ENCODE results near the gene AOPEP.

- no peak for TF ChIP-seq CTCF (IDR thresholded peaks at IDR 0.05)
- TF ChIP-seq POLR2A (IDR thresholded peaks at IDR 0.05) = no peak
- no peak for TF ChIP-seq EP300 (IDR thresholded peaks at IDR 0.05)
- TF ChIP-seq POLR2AphosphoS5 (IDR thresholded peaks at IDR 0.05) = no peak
Observed at GRCh38 chr9:95017661-95018060, 291.2 kb downstream of the AOPEP start.

Measured in gastroesophageal sphincter (tissue), 3 donors.